OCI-LY7 (cell line): ENCODE measurements around the gene ZNF764.

ENCODE experiments used
- CTCF ChIP-seq: fragments of 200-600 bp; sonication (generic); conservative IDR thresholded peaks from 2 replicates; pipeline ENCODE4 v1.5.1; 2014; ENCODE audit warnings: mild to moderate bottlenecking, antibody characterized with exemption, low read length, moderate library complexity, mixed read lengths
- EZH2phosphoT487 ChIP-seq: fragments of 200-600 bp; sonication (generic); IDR thresholded peaks from 2 replicates; pipeline ENCODE4 v1.6.1; 2018; ENCODE audit warnings: low read depth, borderline replicate concordance, mild to moderate bottlenecking, mixed run types, antibody characterized with exemption, low read length, moderate library complexity, mixed read lengths

GRCh38 chr16:30569746-30570635 lies 11.8 kb upstream of the ZNF764 start:
- TF ChIP-seq CTCF (no peak), EZH2phosphoT487 (no peak)
